GM12878 (cell line): ENCODE measurements around the gene SLC4A9.

Experiments
- ATF7 ChIP-seq: fragments of 450-650 bp; IDR thresholded peaks from 2 replicates; pipeline ENCODE4 v1.6.1; 2016; ENCODE audit warnings: low read depth, mild to moderate bottlenecking
- BRCA1 ChIP-seq: IDR thresholded peaks from 2 replicates; pipeline ENCODE4 v1.6.1; 2011; ENCODE audit warnings: low read depth, low read length, improper control_type of control experiment
- EZH2 ChIP-seq: IDR thresholded peaks from 2 replicates; pipeline ENCODE4 v1.6.1; 2012; ENCODE audit warnings: low read depth, mild to moderate bottlenecking, control low read depth, inconsistent platforms, low read length, borderline replicate concordance; ENCODE audit not compliant: control insufficient read depth
- FOXM1 ChIP-seq: IDR thresholded peaks from 2 replicates; pipeline ENCODE4 v1.6.1; 2012; ENCODE audit warnings: low read depth, mild to moderate bottlenecking, inconsistent platforms, low read length, moderate library complexity
- HCFC1 ChIP-seq: fragments of 150-350 bp; IDR thresholded peaks from 2 replicates; pipeline ENCODE4 v1.6.1; 2014; ENCODE audit warnings: low read length
- JUND ChIP-seq: IDR thresholded peaks from 2 replicates; pipeline ENCODE4 v1.6.1; 2012; ENCODE audit warnings: low read depth, mild to moderate bottlenecking, low read length, improper control_type of control experiment, moderate library complexity
- MLLT1 ChIP-seq: fragments of 450-650 bp; IDR thresholded peaks from 2 replicates; pipeline ENCODE4 v1.6.1; 2016; ENCODE audit warnings: mild to moderate bottlenecking
- MTA3 ChIP-seq: IDR thresholded peaks from 2 replicates; pipeline ENCODE4 v1.6.1; 2012; ENCODE audit warnings: low read length, inconsistent platforms, borderline replicate concordance
- POLR2AphosphoS2 ChIP-seq: IDR thresholded peaks from 2 replicates; pipeline ENCODE4 v1.6.1; 2011; ENCODE audit warnings: low read depth, mild to moderate bottlenecking, low read length, improper control_type of control experiment, moderate library complexity
- SIN3A ChIP-seq: IDR thresholded peaks from 2 replicates; pipeline ENCODE4 v1.6.1; 2012; ENCODE audit warnings: low read depth, low read length, improper control_type of control experiment
- SP1 ChIP-seq: IDR thresholded peaks from one replicate; pipeline ENCODE4 v1.6.1; 2011; ENCODE audit warnings: low read depth, low read length
- TAF1 ChIP-seq: IDR thresholded peaks from 2 replicates; pipeline ENCODE4 v1.6.1; 2011; ENCODE audit warnings: mild to moderate bottlenecking, low read depth, low read length, borderline replicate concordance
- ZBTB33 ChIP-seq: fragments of 450-650 bp; IDR thresholded peaks from 2 replicates; pipeline ENCODE4 v1.6.1; 2017; ENCODE audit warnings: mild to moderate bottlenecking

- TF ChIP-seq MTA3 (no peak), BRCA1 (no peak), POLR2AphosphoS2 (no peak), MLLT1 (no peak), SIN3A (no peak), FOXM1 (no peak), EZH2 (no peak), TAF1 (no peak), ZBTB33 (no peak), ATF7 (no peak), SP1 (no peak), JUND (no peak), HCFC1 (no peak)
Observed at GRCh38 chr5:140367256-140368013, 7.4 kb downstream of the SLC4A9 start.
